Forelimb muscle (tissue), 1 donor: ENCODE results near the gene SYNRG. TPM values are rescaled to one million over a fixed set of nuclear protein-coding genes. Genes with fewer than 3 reads are reported as not detected.

Experiments used
- DNase-seq: peaks from one replicate; pipeline ENCODE4 v3.0.0-alpha.2; 2013; ENCODE audit warnings: low read depth
- polyA plus RNA-seq: library from polyadenylated mRNA; unstranded; fragments of 120-200 nt; gene quantifications from one replicate; pipeline ENCODE4 v1.2.1, GENCODE V29; 2013; ENCODE audit not compliant: insufficient read length

Gene SYNRG
- polyA plus RNA-seq, 1 donor = 27.8 TPM

- no peak for DNase-seq
Observed at GRCh38 chr17:37502009-37502936, 106.9 kb downstream of the SYNRG start.

GRCh38 chr17:37500378-37500777 is 108.8 kb downstream of the SYNRG start:
- DNase-seq = no peak

GRCh38 chr17:37494971-37495370 is 114.2 kb downstream of the SYNRG start:
- no peak for DNase-seq

GRCh38 chr17:37494401-37494831 is 114.8 kb downstream of the SYNRG start:
- DNase-seq = no peak

- no peak for DNase-seq
Observed at GRCh38 chr17:37493249-37494027, 115.8 kb downstream of the SYNRG start.

- DNase-seq = no peak
Observed at GRCh38 chr17:37492167-37492566, 117.1 kb downstream of the SYNRG start.

GRCh38 chr17:37490638-37491614 is 118.3 kb downstream of the SYNRG start:
- DNase-seq = no peak

- no peak for DNase-seq
Observed at GRCh38 chr17:37490022-37490587, 119.1 kb downstream of the SYNRG start.

- DNase-seq = peak; percentile 70
Observed at GRCh38 chr17:37489197-37490001, 119.8 kb downstream of the SYNRG start, which contains the start of gene DUSP14. Gene DUSP14, plus strand, starts transcription at chr17:37489891. Its CDS starts 22,382 bp downstream, at chr17:37512273.

- DNase-seq = no peak
Observed at GRCh38 chr17:37488607-37489196, 120.5 kb downstream of the SYNRG start.

- no peak for DNase-seq
Observed at GRCh38 chr17:37488009-37488604, 121.1 kb downstream of the SYNRG start.

- no peak for DNase-seq
Observed at GRCh38 chr17:37485938-37486570, 123.2 kb downstream of the SYNRG start.

- DNase-seq = no peak
Observed at GRCh38 chr17:37483311-37484039, 125.7 kb downstream of the SYNRG start.

GRCh38 chr17:37481001-37481665 is 128.1 kb downstream of the SYNRG start:
- DNase-seq = no peak

GRCh38 chr17:37480427-37480826 is 128.8 kb downstream of the SYNRG start:
- no peak for DNase-seq

- no peak for DNase-seq
Observed at GRCh38 chr17:37479025-37479424, 130.2 kb downstream of the SYNRG start.

GRCh38 chr17:37478187-37478586 is 131.0 kb downstream of the SYNRG start:
- DNase-seq = no peak
